ENCODE results near the gene FGGY.

Gene FGGY

GRCh38 chr1:59776960-59777852, 480.3 kb downstream of the FGGY start:
- H3K4me3 Mint-ChIP-seq, result no peak overlapping the region
- H3K4me1 Mint-ChIP-seq (ENCODE audit: low read depth), result no peaks in the 10 kb centered on the region
- no peaks in the 10 kb centered on the region for H3K9me3 Mint-ChIP-seq (ENCODE audit: low read depth)
- H3K36me3 Mint-ChIP-seq, result no peaks in the 10 kb centered on the region
- peaks cover 2% of the 10 kb centered on the region for H3K27me3 Mint-ChIP-seq
- H3K27ac Mint-ChIP-seq, result no peak overlapping the region

GRCh38 chr1:59779949-59780348, 483.1 kb downstream of the FGGY start:
- no peak overlapping the region for H3K27ac Mint-ChIP-seq
- no peaks in the 10 kb centered on the region for H3K9me3 Mint-ChIP-seq (ENCODE audit: low read depth)
- no peaks in the 10 kb centered on the region for H3K36me3 Mint-ChIP-seq
- H3K4me3 Mint-ChIP-seq, result no peak overlapping the region
- no peaks in the 10 kb centered on the region for H3K4me1 Mint-ChIP-seq (ENCODE audit: low read depth)
- peaks cover 4% of the 10 kb centered on the region for H3K27me3 Mint-ChIP-seq

GRCh38 chr1:59788825-59789224, 491.9 kb downstream of the FGGY start:
- Mint-ChIP-seq H3K36me3 (peaks cover 19% of the 10 kb centered on the region), H3K9me3 (ENCODE audit: low read depth) (peaks cover 19% of the 10 kb centered on the region), H3K4me1 (ENCODE audit: low read depth) (no peaks in the 10 kb centered on the region), H3K27ac (no peak overlapping the region), H3K4me3 (no peak overlapping the region), H3K27me3 (peaks cover 2% of the 10 kb centered on the region)

GRCh38 chr1:59798600-59798999, 501.7 kb downstream of the FGGY start:
- Mint-ChIP-seq H3K4me1 (ENCODE audit: low read depth) (no peaks in the 10 kb centered on the region), H3K27me3 (peaks cover 2% of the 10 kb centered on the region), H3K9me3 (ENCODE audit: low read depth) (peaks cover 11% of the 10 kb centered on the region), H3K36me3 (peaks cover 9% of the 10 kb centered on the region), H3K27ac (no peak overlapping the region), H3K4me3 (no peak overlapping the region)

GRCh38 chr1:59803458-59804038, 506.7 kb downstream of the FGGY start:
- H3K36me3 Mint-ChIP-seq, result peaks cover 7% of the 10 kb centered on the region
- no peaks in the 10 kb centered on the region for H3K9me3 Mint-ChIP-seq (ENCODE audit: low read depth)
- H3K27ac Mint-ChIP-seq, result no peak overlapping the region
- H3K4me3 Mint-ChIP-seq, result no peak overlapping the region
- H3K4me1 Mint-ChIP-seq (ENCODE audit: low read depth), result no peaks in the 10 kb centered on the region
- H3K27me3 Mint-ChIP-seq, result peaks cover 3% of the 10 kb centered on the region

- Mint-ChIP-seq H3K36me3 (peaks cover 7% of the 10 kb centered on the region), H3K4me3 (no peak overlapping the region), H3K4me1 (ENCODE audit: low read depth) (no peaks in the 10 kb centered on the region), H3K27ac (no peak overlapping the region), H3K27me3 (peaks cover 3% of the 10 kb centered on the region), H3K9me3 (ENCODE audit: low read depth) (no peaks in the 10 kb centered on the region)
These were observed 507.4 kb downstream of the FGGY start for GRCh38 chr1:59804301-59804700.

GRCh38 chr1:59805554-59805953, 508.7 kb downstream of the FGGY start:
- Mint-ChIP-seq H3K27ac (no peak overlapping the region), H3K9me3 (ENCODE audit: low read depth) (no peaks in the 10 kb centered on the region), H3K4me3 (no peak overlapping the region), H3K27me3 (peaks cover 6% of the 10 kb centered on the region), H3K36me3 (peaks cover 5% of the 10 kb centered on the region), H3K4me1 (ENCODE audit: low read depth) (no peaks in the 10 kb centered on the region)

Measured in activated naive CD8-positive, alpha-beta T cell (primary cell).